ENCODE results near the gene HTR1D. TPM values are rescaled to one million over a fixed set of nuclear protein-coding genes. Genes with fewer than 3 reads are reported as not detected.

The HTR1D gene
- polyA plus RNA-seq, 1 donor (not counting 4 experiments of a cell fraction or from before 2014, with no cell fraction given): 0.08 TPM

DNA sequence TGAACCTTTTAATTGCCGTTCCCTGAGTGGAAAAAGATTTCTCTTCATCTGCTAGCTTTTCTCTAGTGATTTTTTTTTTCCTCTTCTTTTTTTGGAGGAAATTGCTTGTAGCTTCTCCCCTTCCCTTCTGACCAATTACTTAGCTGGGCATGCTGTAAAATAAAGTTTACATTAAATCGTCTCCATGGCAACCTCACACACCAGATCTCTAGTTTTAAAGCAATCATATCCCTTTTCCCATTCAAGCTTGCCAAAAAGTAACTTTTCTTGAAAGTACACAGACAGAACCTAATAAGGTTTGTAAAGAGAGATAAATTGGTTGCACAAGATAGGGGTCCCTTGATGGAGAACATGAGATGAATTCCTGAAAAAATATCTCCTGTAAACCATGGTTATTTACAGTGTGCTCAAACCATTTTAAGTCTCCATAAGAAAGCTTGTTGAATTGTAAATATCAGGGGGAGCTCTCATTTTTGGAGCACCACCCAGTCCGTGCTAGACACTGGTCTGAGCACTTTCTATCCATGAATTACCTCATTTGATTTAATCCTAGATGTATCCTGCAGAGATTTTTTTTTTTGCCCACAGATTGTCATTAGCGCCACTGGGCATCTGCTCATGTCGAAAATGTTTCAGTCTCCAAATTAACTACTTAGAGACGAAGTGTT lies 32.6 kb upstream of the HTR1D start:
- H3K79me2 ChIP-seq (ENCODE audit: control insufficient read depth, insufficient read depth, low read length): no peaks in the 10 kb centered on the region
- TF ChIP-seq, protein P1, sequence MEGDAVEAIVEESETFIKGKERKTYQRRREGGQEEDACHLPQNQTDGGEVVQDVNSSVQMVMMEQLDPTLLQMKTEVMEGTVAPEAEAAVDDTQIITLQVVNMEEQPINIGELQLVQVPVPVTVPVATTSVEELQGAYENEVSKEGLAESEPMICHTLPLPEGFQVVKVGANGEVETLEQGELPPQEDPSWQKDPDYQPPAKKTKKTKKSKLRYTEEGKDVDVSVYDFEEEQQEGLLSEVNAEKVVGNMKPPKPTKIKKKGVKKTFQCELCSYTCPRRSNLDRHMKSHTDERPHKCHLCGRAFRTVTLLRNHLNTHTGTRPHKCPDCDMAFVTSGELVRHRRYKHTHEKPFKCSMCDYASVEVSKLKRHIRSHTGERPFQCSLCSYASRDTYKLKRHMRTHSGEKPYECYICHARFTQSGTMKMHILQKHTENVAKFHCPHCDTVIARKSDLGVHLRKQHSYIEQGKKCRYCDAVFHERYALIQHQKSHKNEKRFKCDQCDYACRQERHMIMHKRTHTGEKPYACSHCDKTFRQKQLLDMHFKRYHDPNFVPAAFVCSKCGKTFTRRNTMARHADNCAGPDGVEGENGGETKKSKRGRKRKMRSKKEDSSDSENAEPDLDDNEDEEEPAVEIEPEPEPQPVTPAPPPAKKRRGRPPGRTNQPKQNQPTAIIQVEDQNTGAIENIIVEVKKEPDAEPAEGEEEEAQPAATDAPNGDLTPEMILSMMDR (optimal IDR thresholded peaks at IDR 0.05 in 1 of 3, IDR thresholded peaks at IDR 0.05 in 1 of 3, conservative IDR thresholded peaks at IDR 0.05 in 1 of 3; ENCODE audit: extremely low read depth in 1 of 3, insufficient read depth in 2 of 3, low read length in 3 of 3): no peak
- TF ChIP-seq EZH2 (IDR thresholded peaks at IDR 0.05; ENCODE audit: low read length): no peak
- H3K9ac ChIP-seq (ENCODE audit: control insufficient read depth, extremely low read depth, insufficient read depth, low read length): no peak overlapping the region
- H3K4me1 ChIP-seq (ENCODE audit: control insufficient read depth, extremely low read depth, insufficient read depth, low read length): no peaks in the 10 kb centered on the region
- H3K9me1 ChIP-seq (ENCODE audit: control insufficient read depth, extremely low read depth, insufficient read depth, low read length): no peaks in the 10 kb centered on the region
- H3K27ac ChIP-seq (ENCODE audit: control insufficient read depth, insufficient read depth, low read length): no peak overlapping the region
- no peak overlapping the region for H2AFZ ChIP-seq (ENCODE audit: control insufficient read depth, low read length)
- dilution Hi-C loops (cut with MboI; ENCODE audit: extremely low pct_ligation_motif_present, low sequenced_read_pairs): no loop called here
- H3K4me3 ChIP-seq (ENCODE audit: control insufficient read depth in 2 of 3, extremely low read depth in 1 of 3, insufficient read depth in 2 of 3, low read depth in 1 of 3, low read length in 3 of 3): no peak overlapping the region
- no peak for DNase-seq (ENCODE audit: low read depth, low spot score)
- no peaks in the 10 kb centered on the region for H3K36me3 ChIP-seq (ENCODE audit: control insufficient read depth in 2 of 2, extremely low read depth in 1 of 2, insufficient read depth in 2 of 2, low read length in 2 of 2)
- H4K20me1 ChIP-seq (ENCODE audit: control insufficient read depth, extremely low read depth, insufficient read depth, low read length): no peaks in the 10 kb centered on the region
- no peak for FAIRE-seq
- H3K27me3 ChIP-seq (ENCODE audit: control insufficient read depth, extremely low read depth, insufficient read depth, low read length): no peaks in the 10 kb centered on the region
- no peaks in the 10 kb centered on the region for H3K9me3 ChIP-seq (ENCODE audit: control insufficient read depth, low read depth, low read length)
- no peak overlapping the region for H3K4me2 ChIP-seq (ENCODE audit: control insufficient read depth, extremely low read depth, insufficient read depth, low read depth, low read length)

DNA sequence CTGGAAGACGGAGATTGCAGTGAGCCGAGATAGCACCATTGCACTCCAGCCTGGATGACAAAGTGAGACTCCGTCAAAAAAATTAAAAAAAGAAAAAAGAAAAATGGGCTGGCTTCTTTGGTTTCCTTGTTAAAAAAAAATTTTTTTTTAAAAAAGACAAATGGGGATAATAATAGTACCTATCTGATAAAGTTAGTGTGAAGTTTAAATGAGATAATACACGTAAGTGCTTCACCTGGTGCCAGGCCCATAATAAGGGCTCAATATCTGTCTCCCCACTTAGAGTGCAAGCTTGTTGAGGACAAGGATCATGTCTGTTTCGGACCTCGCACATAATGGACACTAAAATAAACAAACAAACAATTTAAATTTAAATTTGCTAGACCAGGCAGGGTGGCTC lies 30.0 kb upstream of the HTR1D start:
- Histone ChIP-seq H2AFZ (ENCODE audit: control insufficient read depth, low read length) (no peak overlapping the region), H4K20me1 (ENCODE audit: control insufficient read depth, extremely low read depth, insufficient read depth, low read length) (no peaks in the 10 kb centered on the region), H3K4me1 (ENCODE audit: control insufficient read depth, extremely low read depth, insufficient read depth, low read length) (peaks cover 5% of the 10 kb centered on the region), H3K27me3 (ENCODE audit: control insufficient read depth, extremely low read depth, insufficient read depth, low read length) (no peaks in the 10 kb centered on the region), H3K9me3 (ENCODE audit: control insufficient read depth, low read depth, low read length) (no peaks in the 10 kb centered on the region), H3K4me3 (ENCODE audit: control insufficient read depth in 2 of 3, extremely low read depth in 1 of 3, insufficient read depth in 2 of 3, low read depth in 1 of 3, low read length in 3 of 3) (no peak overlapping the region), H3K9me1 (ENCODE audit: control insufficient read depth, extremely low read depth, insufficient read depth, low read length) (no peaks in the 10 kb centered on the region), H3K4me2 (ENCODE audit: control insufficient read depth, extremely low read depth, insufficient read depth, low read depth, low read length) (no peak overlapping the region), H3K79me2 (ENCODE audit: control insufficient read depth, insufficient read depth, low read length) (no peaks in the 10 kb centered on the region), H3K9ac (ENCODE audit: control insufficient read depth, extremely low read depth, insufficient read depth, low read length) (no peak overlapping the region), H3K27ac (ENCODE audit: control insufficient read depth, insufficient read depth, low read length) (no peak overlapping the region), H3K36me3 (ENCODE audit: control insufficient read depth in 2 of 2, extremely low read depth in 1 of 2, insufficient read depth in 2 of 2, low read length in 2 of 2) (no peaks in the 10 kb centered on the region)
- dilution Hi-C loops (cut with MboI; ENCODE audit: extremely low pct_ligation_motif_present, low sequenced_read_pairs): no loop called here
- no peak for FAIRE-seq
- DNase-seq (ENCODE audit: low read depth, low spot score): no peak
- TF ChIP-seq EZH2 (IDR thresholded peaks at IDR 0.05; ENCODE audit: low read length): no peak
- TF ChIP-seq, protein P1 (optimal IDR thresholded peaks at IDR 0.05 in 1 of 3, IDR thresholded peaks at IDR 0.05 in 1 of 3, conservative IDR thresholded peaks at IDR 0.05 in 1 of 3; ENCODE audit: extremely low read depth in 1 of 3, insufficient read depth in 2 of 3, low read length in 3 of 3): no peak

All from keratinocyte (primary cell).